Measurements from ENCODE around the gene ARMH1.
"Not testable (repeated sequence)": the region's sequence is repeated elsewhere in the genome, so short reads cannot be mapped to it uniquely, and the experiment has no call there.

The ARMH1 gene

DNA sequence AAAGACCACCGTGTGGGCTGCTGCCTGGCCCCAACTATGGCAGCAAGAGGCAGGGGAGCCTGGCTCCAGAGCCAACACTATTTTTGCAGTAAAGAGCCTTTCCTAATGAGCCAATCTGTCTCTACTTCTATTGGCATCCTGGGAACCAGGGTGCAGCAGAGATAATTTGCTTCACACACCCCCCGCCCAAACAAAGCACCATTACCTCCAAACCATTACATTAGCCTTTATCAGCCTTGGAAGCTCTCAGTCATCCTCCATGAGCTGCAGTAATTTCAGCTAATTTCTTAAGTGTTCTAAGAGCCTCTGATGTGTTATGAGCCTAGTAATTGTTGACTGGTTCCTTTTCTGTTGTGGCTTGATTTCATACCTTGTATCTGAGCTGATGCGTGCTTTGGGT lies 21.6 kb downstream of the ARMH1 start:
- no peak for DNase-seq (ENCODE audit: low spot score)
- no peak overlapping the region for H3K27ac ChIP-seq
- no peak for TF ChIP-seq CTCF (IDR thresholded peaks at IDR 0.05)
- no peak overlapping the region for H3K4me3 ChIP-seq

GRCh38 chr1:44696789-44697345 lies 22.4 kb downstream of the ARMH1 start:
- Histone ChIP-seq H3K4me3 (no peak overlapping the region), H3K27ac (no peak overlapping the region)
- no peak for TF ChIP-seq CTCF (IDR thresholded peaks at IDR 0.05)
- DNase-seq (ENCODE audit: low spot score) = no peak

GRCh38 chr1:44698138-44698537 lies 23.6 kb downstream of the ARMH1 start:
- H3K4me3 ChIP-seq = no peak overlapping the region
- DNase-seq (ENCODE audit: low spot score) = no peak
- H3K27ac ChIP-seq = no peak overlapping the region
- no peak for TF ChIP-seq CTCF (IDR thresholded peaks at IDR 0.05)

GRCh38 chr1:44699375-44699774 lies 24.9 kb downstream of the ARMH1 start:
- not testable (repeated sequence) for DNase-seq (ENCODE audit: low spot score); H3K27ac ChIP-seq; H3K4me3 ChIP-seq

DNA sequence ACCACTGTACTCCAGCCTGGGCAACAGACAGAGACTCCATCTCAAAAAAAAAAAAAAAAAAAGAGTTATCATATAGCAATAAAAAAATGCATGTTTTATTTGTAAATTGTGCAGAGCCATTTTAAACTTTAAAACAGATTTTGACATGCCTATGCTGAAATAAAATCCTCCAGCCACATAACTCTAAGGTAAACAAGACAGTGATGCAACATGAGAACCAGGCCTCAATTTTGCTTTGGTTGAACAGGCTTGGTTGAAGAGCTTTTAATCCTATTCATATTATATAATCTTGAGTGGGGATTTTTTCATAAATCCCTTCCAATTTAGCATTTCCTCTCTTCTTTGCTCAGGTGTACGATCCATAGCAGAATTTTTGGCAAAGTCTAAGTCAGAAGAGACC lies 26.1 kb downstream of the ARMH1 start:
- no peak for TF ChIP-seq CTCF (IDR thresholded peaks at IDR 0.05)
- H3K4me3 ChIP-seq = no peak overlapping the region
- H3K27ac ChIP-seq = no peak overlapping the region
- no peak for DNase-seq (ENCODE audit: low spot score)

GRCh38 chr1:44701141-44701573 lies 26.6 kb downstream of the ARMH1 start:
- no peak overlapping the region for H3K4me3 ChIP-seq
- no peak for DNase-seq (ENCODE audit: low spot score)
- H3K27ac ChIP-seq = no peak overlapping the region
- no peak for TF ChIP-seq CTCF (IDR thresholded peaks at IDR 0.05)

GRCh38 chr1:44705470-44705869 lies 31.0 kb downstream of the ARMH1 start:
- DNase-seq (ENCODE audit: low spot score) = no peak
- H3K27ac ChIP-seq = no peak overlapping the region
- H3K4me3 ChIP-seq = no peak overlapping the region
- no peak for TF ChIP-seq CTCF (IDR thresholded peaks at IDR 0.05)

DNA sequence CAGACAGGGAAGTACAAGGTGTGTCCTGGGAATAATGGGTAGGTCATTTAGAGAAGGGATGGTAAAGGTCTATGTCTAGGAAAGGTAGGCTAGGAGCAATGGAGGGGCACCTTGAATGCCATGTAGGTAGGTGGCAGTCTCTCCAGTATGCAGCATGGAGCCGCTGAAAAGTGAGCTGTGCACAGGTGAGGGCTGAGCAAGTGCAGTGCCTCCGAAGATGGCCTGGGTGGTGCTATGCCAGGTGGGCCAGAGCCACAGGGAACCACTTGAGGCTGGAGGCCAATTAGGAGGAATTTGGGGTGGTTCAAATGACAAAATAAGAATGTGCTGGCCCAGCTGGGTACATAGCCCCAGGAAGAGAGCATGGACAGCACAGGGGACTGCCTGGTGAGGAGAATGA lies 31.4 kb downstream of the ARMH1 start:
- Histone ChIP-seq H3K27ac (no peak overlapping the region), H3K4me3 (no peak overlapping the region)
- TF ChIP-seq CTCF (IDR thresholded peaks at IDR 0.05) = no peak
- DNase-seq (ENCODE audit: low spot score) = no peak

Data from coronary artery (tissue), 2 donors.